ENCODE data around the gene NAA80. TPM values are rescaled to one million over a fixed set of nuclear protein-coding genes. Genes with fewer than 3 reads are reported as not detected.

NAA80 gene, protein sequence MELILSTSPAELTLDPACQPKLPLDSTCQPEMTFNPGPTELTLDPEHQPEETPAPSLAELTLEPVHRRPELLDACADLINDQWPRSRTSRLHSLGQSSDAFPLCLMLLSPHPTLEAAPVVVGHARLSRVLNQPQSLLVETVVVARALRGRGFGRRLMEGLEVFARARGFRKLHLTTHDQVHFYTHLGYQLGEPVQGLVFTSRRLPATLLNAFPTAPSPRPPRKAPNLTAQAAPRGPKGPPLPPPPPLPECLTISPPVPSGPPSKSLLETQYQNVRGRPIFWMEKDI
- polyA plus RNA-seq, result 10 to 100 TPM in 1 of 2 donors, 1 to 10 TPM in 1; 6.9 to 11.2 TPM

DNA sequence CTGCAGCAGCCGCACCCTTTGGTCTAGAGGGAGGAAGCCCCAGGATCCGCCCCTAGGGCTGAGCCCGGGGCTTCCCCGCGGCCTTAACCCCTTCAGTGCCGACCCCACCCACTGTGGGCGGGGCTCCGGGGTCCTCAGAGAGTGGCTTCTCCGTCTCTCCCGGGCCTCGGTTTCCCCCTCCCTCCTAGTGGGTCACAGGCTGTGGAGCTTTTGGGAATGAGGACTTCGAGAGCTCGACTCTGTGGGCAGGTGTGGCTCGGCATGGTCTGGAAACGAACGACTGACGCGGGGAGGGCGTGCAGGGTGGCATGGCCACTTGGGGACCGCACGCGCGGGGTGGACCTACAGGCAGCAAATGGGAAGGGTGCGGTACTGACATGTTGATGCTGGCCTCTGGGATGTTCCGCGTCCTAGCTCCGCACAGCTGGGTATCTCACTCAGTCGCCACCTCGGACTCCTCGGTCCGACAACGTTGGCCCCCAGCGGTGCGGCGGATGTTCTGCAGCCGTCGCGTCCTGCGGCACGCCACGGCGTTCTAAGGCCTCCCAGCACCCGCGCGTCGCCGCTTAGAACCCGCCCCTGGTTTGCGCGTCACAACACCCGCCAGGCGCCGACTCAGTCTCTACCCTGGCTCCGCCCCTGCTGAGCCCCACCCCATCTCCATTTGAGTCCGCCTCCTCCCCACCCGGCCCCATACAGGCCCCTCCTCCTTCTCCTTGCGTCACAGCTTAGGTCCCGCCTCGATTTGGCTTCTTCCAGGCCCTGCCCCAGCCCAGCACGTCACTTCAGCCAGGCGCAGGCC, at the start of gene NAA80, which contains the start of gene HYAL3:
NAA80 (minus strand) TSS at position 570 of the 802 bp plus-strand sequence. CDS start 1,942 bp downstream, outside the sequence.
HYAL3 (minus strand) TSS at position 570 of the 802 bp plus-strand sequence. CDS start 3,803 bp downstream, outside the sequence.
- peaks cover 9 to 29% of the 10 kb centered on the region in 2 donors for H3K4me1 ChIP-seq (ENCODE audit: control insufficient read depth in 2 of 2, insufficient read depth in 2 of 2, low read length in 1 of 2)
- peaks cover 0 to 4% of the 10 kb centered on the region in 2 donors for H3K36me3 ChIP-seq (ENCODE audit: control insufficient read depth in 2 of 2, insufficient read depth in 2 of 2, low read length in 1 of 2)
- peak within 1 kb of the TSS; percentile 88 to 98 for H3K27ac ChIP-seq (ENCODE audit: low read depth in 2 of 2, low read length in 1 of 2)
- WGBS, 2 donors, result 0% methylated on average over 61 of the region's 61 CpGs
- H3K9me3 ChIP-seq (ENCODE audit: control insufficient read depth in 2 of 2, insufficient read depth in 1 of 2, low read depth in 1 of 2, low read length in 1 of 2), result no peaks in the 10 kb centered on the region
- no peaks in the 10 kb centered on the region for H3K27me3 ChIP-seq (ENCODE audit: control insufficient read depth in 1 of 2, insufficient read depth in 2 of 2, low read length in 2 of 2)
- peak within 1 kb of the TSS; percentile 59 to 62 for H3K4me3 ChIP-seq (ENCODE audit: low read depth in 1 of 2, low read length in 2 of 2)

DNA sequence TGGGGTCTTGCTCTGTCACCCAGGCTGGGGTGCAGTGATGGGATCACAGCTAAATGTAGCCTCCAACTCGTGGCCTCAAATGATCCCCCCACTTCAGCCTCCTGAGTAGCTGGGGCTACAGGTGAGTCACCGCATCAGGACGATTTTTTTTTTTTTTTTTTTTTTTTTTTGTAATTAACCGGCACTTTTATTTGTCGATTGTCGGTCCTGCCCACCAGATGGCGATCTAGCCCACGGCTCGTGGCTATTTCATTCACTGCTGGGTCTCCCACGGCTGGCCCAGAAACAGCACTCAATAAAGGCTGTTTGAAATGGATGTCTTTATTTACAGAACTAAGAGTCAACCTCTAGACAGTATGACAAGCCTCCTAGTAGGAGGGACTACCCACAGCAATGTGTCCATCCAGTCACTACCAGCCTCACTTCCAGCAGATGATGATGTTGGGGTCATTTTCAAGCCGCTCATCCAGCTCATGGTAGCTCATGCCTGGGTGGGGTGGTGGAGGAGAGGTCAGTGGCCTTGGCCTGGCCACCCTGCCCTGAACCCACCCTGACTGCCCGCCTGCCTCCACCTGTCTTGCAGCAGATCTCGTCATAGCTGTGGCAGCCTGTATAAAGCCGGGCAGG, 48.1 kb upstream of the NAA80 start:
- H3K27ac ChIP-seq (ENCODE audit: low read depth in 2 of 2, low read length in 1 of 2), result peak overlapping the region in 1 of 2 donors; percentile 1
- 27% methylated on average over 14 of the region's 14 CpGs for WGBS, 2 donors

DNA sequence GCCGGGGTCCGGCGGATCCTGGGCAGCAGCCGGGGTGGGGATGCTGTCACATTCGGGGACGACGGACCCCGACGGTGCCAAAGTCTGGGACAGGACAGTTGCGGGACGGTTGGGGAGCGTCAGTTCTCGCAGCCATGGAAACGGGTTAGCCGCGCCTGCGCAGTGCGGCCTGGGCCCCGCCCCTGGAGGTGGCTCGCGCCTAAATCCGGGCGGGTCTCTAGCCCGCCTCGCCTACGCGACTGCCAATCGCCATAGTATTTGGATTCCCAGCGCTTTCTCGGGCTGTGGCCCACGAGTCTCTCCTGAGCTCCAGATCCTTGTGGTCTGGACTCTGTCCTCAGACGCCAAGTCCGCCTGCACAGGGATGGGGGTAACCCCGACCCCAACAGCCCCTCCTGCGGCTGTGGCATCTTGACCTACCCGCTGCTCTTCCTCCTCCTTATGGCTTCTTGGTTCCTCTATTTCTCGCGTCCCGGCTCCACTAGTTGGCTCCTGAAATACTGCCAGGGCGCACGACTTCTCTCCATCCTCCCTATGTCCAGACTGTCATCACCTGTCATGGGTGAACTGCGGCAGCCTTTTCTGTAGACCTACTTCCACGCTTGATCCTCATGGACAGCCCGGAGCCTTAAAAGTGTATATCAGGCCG, 46.5 kb upstream of the NAA80 start, which contains the start of gene ZMYND10:
ZMYND10 (minus strand) TSS at position 147 of the 649 bp plus-strand sequence. CDS start 153 bp downstream, outside the sequence.
- Histone ChIP-seq H3K9me3 (ENCODE audit: control insufficient read depth in 2 of 2, insufficient read depth in 1 of 2, low read depth in 1 of 2, low read length in 1 of 2) (no peaks in the 10 kb centered on the region), H3K36me3 (ENCODE audit: control insufficient read depth in 2 of 2, insufficient read depth in 2 of 2, low read length in 1 of 2) (peaks cover 3 to 12% of the 10 kb centered on the region in 2 donors), H3K27me3 (ENCODE audit: control insufficient read depth in 1 of 2, insufficient read depth in 2 of 2, low read length in 2 of 2) (no peaks in the 10 kb centered on the region), H3K4me1 (ENCODE audit: control insufficient read depth in 2 of 2, insufficient read depth in 2 of 2, low read length in 1 of 2) (peaks cover 11 to 32% of the 10 kb centered on the region in 2 donors), H3K27ac (ENCODE audit: low read depth in 2 of 2, low read length in 1 of 2) (peak within 1 kb of the TSS in 1 of 2 donors; percentile 6), H3K4me3 (ENCODE audit: low read depth in 1 of 2, low read length in 2 of 2) (peak within 1 kb of the TSS; percentile 9 to 13)
- 11 to 12% methylated on average over 42 to 45 of the region's 45 CpGs for WGBS, 2 donors

More for the DNA sequence above, 48.1 kb upstream of the NAA80 start:
- peaks cover 4 to 33% of the 10 kb centered on the region in 2 donors for H3K4me1 ChIP-seq (ENCODE audit: control insufficient read depth in 2 of 2, insufficient read depth in 2 of 2, low read length in 1 of 2)
- no peaks in the 10 kb centered on the region for H3K27me3 ChIP-seq (ENCODE audit: control insufficient read depth in 1 of 2, insufficient read depth in 2 of 2, low read length in 2 of 2)
- H3K36me3 ChIP-seq (ENCODE audit: control insufficient read depth in 2 of 2, insufficient read depth in 2 of 2, low read length in 1 of 2), result peaks cover 3 to 12% of the 10 kb centered on the region in 2 donors
- no peaks in the 10 kb centered on the region for H3K9me3 ChIP-seq (ENCODE audit: control insufficient read depth in 2 of 2, insufficient read depth in 1 of 2, low read depth in 1 of 2, low read length in 1 of 2)
- no peak overlapping the region for H3K4me3 ChIP-seq (ENCODE audit: low read depth in 1 of 2, low read length in 2 of 2)

DNA sequence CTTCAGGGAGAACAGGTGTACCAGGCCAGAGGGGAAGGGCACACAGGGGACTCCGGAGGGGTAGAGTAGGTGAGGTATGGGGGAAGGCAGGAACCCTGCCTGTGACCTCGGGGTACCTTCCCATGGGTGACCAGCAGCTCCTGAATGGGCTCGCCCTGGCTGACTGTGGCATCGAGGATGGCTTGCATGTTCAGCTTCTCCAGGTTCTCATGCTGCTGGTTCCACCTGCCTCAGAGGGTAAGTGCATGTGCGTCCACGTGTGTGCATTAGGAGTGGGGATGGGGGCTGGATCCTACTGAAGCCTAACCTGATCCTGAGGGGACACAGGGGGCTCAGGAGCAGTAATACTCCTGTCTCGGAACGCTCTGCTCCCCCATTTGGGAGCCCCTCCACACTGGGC, 45.8 kb upstream of the NAA80 start:
- Histone ChIP-seq H3K36me3 (ENCODE audit: control insufficient read depth in 2 of 2, insufficient read depth in 2 of 2, low read length in 1 of 2) (peaks cover 3 to 12% of the 10 kb centered on the region in 2 donors), H3K4me3 (ENCODE audit: low read depth in 1 of 2, low read length in 2 of 2) (no peak overlapping the region), H3K27ac (ENCODE audit: low read depth in 2 of 2, low read length in 1 of 2) (no peak overlapping the region), H3K4me1 (ENCODE audit: control insufficient read depth in 2 of 2, insufficient read depth in 2 of 2, low read length in 1 of 2) (peaks cover 11 to 34% of the 10 kb centered on the region in 2 donors), H3K27me3 (ENCODE audit: control insufficient read depth in 1 of 2, insufficient read depth in 2 of 2, low read length in 2 of 2) (no peaks in the 10 kb centered on the region), H3K9me3 (ENCODE audit: control insufficient read depth in 2 of 2, insufficient read depth in 1 of 2, low read depth in 1 of 2, low read length in 1 of 2) (no peaks in the 10 kb centered on the region)
- WGBS, 2 donors, result 75 to 76% methylated on average over 8 of the region's 8 CpGs

DNA sequence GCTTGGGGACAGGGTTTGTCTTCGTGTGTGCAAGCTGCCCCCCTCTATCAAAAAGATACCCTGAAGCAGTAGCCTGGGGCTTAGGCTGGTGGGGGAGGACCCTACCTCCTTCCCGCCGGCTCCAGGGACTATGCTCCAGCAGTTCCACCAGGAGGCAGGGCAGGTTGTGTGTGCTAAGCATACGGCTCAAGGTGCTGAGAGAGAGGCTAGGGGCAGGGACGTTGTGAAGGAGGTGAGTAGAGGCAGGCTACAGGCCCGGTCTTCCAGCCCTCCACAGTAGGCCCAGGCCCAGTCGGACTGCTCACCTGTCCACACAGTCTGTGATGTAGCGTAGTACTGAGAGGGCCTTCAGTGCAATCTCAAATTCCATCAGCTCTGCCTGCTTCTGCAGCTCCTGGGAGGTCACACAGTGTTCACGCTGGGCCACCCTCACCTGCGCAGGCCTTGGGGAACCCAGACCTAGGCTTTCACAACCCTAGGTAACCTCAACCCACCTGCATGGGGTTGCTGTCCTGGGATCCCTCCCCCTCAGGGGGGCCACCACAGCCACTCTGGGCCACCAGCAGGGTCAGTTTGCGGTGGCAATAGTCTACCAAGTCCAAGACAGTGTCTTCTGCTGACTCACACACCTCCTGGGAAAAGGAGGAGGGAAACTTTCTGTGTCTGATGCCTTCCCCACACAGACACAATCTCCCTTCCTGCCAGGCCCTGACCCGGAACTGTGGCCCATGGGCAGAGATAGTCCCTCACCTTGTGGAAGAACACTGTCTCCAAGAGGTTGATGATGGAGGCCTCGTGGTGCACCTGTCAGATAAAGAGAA, 43.8 kb upstream of the NAA80 start:
- H3K4me1 ChIP-seq (ENCODE audit: control insufficient read depth in 2 of 2, insufficient read depth in 2 of 2, low read length in 1 of 2), result peaks cover 15 to 25% of the 10 kb centered on the region in 2 donors
- no peaks in the 10 kb centered on the region for H3K27me3 ChIP-seq (ENCODE audit: control insufficient read depth in 1 of 2, insufficient read depth in 2 of 2, low read length in 2 of 2)

DNA sequence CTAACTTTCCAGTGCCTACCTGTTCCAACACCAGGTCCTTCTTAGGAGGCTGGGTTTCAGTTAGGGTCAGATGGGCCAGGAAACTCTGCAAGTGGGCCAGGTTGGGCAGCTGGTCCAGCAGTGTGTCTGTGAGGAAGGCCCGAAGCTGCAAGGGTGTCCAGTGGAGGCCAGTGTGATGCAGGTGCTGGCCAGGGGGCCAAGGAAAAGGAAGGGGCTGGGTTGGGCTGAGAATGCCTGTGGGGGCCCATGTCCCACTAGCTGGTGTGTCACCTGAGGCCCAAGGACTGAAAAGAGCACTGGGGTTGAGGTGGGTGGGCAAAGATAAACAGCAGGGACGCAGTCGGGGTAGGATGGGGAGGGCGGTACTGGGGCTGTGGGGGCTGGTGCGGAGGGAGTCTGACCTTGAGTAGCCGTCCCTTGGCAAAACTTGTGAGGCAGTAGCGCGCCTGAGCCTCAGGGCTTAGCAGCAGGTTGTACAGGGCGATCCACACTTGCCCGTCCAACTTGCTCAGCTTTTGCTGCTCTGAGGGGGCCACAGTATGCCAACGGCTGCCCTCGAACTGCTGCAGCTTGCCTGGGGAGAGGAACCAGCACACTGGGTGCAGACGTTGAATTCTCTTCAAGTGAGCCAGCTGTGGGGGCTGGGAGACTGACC, 42.9 kb upstream of the NAA80 start:
- H3K9me3 ChIP-seq (ENCODE audit: control insufficient read depth in 2 of 2, insufficient read depth in 1 of 2, low read depth in 1 of 2, low read length in 1 of 2), result no peaks in the 10 kb centered on the region
- H3K27me3 ChIP-seq (ENCODE audit: control insufficient read depth in 1 of 2, insufficient read depth in 2 of 2, low read length in 2 of 2), result no peaks in the 10 kb centered on the region
- H3K4me3 ChIP-seq (ENCODE audit: low read depth in 1 of 2, low read length in 2 of 2), result no peak overlapping the region
- peaks cover 15 to 27% of the 10 kb centered on the region in 2 donors for H3K4me1 ChIP-seq (ENCODE audit: control insufficient read depth in 2 of 2, insufficient read depth in 2 of 2, low read length in 1 of 2)
- WGBS, 2 donors, result 79 to 86% methylated on average over 13 of the region's 13 CpGs
- no peak overlapping the region for H3K27ac ChIP-seq (ENCODE audit: low read depth in 2 of 2, low read length in 1 of 2)
- H3K36me3 ChIP-seq (ENCODE audit: control insufficient read depth in 2 of 2, insufficient read depth in 2 of 2, low read length in 1 of 2), result no peaks in the 10 kb centered on the region

More for the DNA sequence above, 43.8 kb upstream of the NAA80 start:
- 86 to 89% methylated on average over 13 of the region's 13 CpGs for WGBS, 2 donors
- H3K9me3 ChIP-seq (ENCODE audit: control insufficient read depth in 2 of 2, insufficient read depth in 1 of 2, low read depth in 1 of 2, low read length in 1 of 2), result no peaks in the 10 kb centered on the region
- H3K27ac ChIP-seq (ENCODE audit: low read depth in 2 of 2, low read length in 1 of 2), result no peak overlapping the region
- no peak overlapping the region for H3K4me3 ChIP-seq (ENCODE audit: low read depth in 1 of 2, low read length in 2 of 2)
- peaks cover 0 to 6% of the 10 kb centered on the region in 2 donors for H3K36me3 ChIP-seq (ENCODE audit: control insufficient read depth in 2 of 2, insufficient read depth in 2 of 2, low read length in 1 of 2)

DNA sequence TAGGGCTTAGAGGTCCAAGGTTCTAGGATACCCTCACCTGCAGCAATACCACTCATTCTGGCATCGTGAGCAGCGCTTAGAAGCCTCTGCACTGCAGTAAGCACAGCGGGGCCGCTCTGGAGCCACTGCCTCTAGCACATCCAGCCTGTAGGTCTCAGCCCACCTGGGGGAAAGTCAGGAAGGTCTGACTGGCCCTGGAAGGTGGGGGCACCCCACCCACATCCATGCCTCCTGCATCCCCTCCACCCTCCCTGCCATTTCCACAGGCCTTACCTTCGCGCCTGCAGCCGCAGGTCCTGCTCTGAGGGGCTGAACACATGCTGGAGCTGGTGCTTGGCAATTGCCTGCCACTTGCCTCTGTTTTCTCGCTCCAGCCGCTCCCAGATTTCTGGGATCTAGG, 42.3 kb upstream of the NAA80 start:
- WGBS, 2 donors, result 87 to 92% methylated on average over 9 of the region's 9 CpGs
- H3K36me3 ChIP-seq (ENCODE audit: control insufficient read depth in 2 of 2, insufficient read depth in 2 of 2, low read length in 1 of 2), result no peaks in the 10 kb centered on the region
- H3K4me3 ChIP-seq (ENCODE audit: low read depth in 1 of 2, low read length in 2 of 2), result peak overlapping the region in 1 of 2 donors; percentile 1
- H3K27me3 ChIP-seq (ENCODE audit: control insufficient read depth in 1 of 2, insufficient read depth in 2 of 2, low read length in 2 of 2), result no peaks in the 10 kb centered on the region
- peaks cover 15 to 28% of the 10 kb centered on the region in 2 donors for H3K4me1 ChIP-seq (ENCODE audit: control insufficient read depth in 2 of 2, insufficient read depth in 2 of 2, low read length in 1 of 2)
- peak overlapping the region in 1 of 2 donors; percentile 78 for H3K27ac ChIP-seq (ENCODE audit: low read depth in 2 of 2, low read length in 1 of 2)
- no peaks in the 10 kb centered on the region for H3K9me3 ChIP-seq (ENCODE audit: control insufficient read depth in 2 of 2, insufficient read depth in 1 of 2, low read depth in 1 of 2, low read length in 1 of 2)
